ENCODE measurements around the gene RANGRF.
A peak's percentile ranks its signal among the peaks of the same experiment; 100 is the strongest.
"Not testable (repeated sequence)": the region's sequence is repeated elsewhere in the genome, so short reads cannot be mapped to it uniquely, and the experiment has no call there.

The RANGRF gene

DNA sequence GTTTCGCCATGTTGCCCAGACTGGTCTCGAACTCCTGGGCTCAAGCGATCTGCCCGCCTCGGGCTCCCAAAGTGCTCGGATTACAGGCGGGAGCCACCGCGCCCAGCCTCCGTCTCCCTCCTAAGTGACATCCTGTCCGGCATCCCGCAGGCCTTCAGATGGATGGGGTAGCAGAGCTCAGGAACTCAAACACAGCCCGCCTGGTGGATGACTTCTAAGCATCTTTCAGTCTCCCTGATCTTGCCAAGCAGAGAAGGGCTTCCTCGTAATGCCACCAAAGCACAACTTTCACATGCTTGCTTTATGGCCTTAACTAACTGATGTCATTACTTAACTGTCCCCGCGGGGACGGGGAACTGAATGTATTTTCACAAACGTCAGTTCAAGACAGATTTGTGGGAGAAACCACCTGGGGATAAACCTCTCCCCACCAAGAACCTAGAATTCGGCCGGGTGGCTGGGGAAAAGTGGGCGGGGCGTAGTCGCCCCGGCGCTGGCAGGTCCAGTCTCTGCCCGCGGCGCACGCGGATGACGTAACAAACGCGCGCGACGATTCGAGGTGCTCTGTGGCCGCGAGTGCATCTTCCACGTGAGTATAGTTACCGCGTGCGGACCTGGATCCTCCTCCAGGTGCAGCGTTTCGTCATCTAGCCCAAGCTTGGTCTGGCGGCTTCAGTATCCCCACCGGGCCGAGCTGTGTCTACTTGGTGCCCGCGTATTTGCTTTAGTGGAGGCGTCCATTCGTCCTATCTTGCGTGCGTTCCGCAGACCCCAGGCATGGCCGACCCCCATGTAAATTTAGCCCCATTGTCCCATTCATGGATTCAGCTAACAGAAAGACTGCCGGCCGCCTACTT, 39.5 kb upstream of the RANGRF start, which contains the start of gene PFAS:
PFAS (plus strand) TSS at position 539 of the 857 bp plus-strand sequence. CDS start 4,649 bp downstream, outside the sequence.
- no peak within 1 kb of the TSS for H2AFZ ChIP-seq (ENCODE audit: low read depth, low read length)
- H3K27me3 ChIP-seq (ENCODE audit: low read depth, low read length), result no peaks in the 10 kb centered on the region
- no peak for TF ChIP-seq EZH2phosphoT487 (IDR thresholded peaks at IDR 0.05; ENCODE audit: low read depth)
- TF ChIP-seq, protein P1, sequence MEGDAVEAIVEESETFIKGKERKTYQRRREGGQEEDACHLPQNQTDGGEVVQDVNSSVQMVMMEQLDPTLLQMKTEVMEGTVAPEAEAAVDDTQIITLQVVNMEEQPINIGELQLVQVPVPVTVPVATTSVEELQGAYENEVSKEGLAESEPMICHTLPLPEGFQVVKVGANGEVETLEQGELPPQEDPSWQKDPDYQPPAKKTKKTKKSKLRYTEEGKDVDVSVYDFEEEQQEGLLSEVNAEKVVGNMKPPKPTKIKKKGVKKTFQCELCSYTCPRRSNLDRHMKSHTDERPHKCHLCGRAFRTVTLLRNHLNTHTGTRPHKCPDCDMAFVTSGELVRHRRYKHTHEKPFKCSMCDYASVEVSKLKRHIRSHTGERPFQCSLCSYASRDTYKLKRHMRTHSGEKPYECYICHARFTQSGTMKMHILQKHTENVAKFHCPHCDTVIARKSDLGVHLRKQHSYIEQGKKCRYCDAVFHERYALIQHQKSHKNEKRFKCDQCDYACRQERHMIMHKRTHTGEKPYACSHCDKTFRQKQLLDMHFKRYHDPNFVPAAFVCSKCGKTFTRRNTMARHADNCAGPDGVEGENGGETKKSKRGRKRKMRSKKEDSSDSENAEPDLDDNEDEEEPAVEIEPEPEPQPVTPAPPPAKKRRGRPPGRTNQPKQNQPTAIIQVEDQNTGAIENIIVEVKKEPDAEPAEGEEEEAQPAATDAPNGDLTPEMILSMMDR (IDR thresholded peaks at IDR 0.05; ENCODE audit: low read depth, low read length), result no peak
- H4K20me1 ChIP-seq (ENCODE audit: insufficient read depth, low read length), result no peaks in the 10 kb centered on the region
- peak within 1 kb of the TSS; percentile 100 for H3K27ac ChIP-seq (ENCODE audit: low read length)
- H3K4me2 ChIP-seq (ENCODE audit: low read length), result peak within 1 kb of the TSS; percentile 99
- H3K4me1 ChIP-seq (ENCODE audit: low read length), result peaks cover 8% of the 10 kb centered on the region
- H3K36me3 ChIP-seq (replicated peaks; ENCODE audit: low read depth, low read length), result peaks cover 10% of the 10 kb centered on the region
- peak within 1 kb of the TSS; percentile 95 for H3K9ac ChIP-seq (ENCODE audit: low read length)
- H3K79me2 ChIP-seq (ENCODE audit: low read length), result peaks cover 66% of the 10 kb centered on the region
- peak within 1 kb of the TSS; percentile 100 for H3K4me3 ChIP-seq (ENCODE audit: low read length)
- H3K9me3 ChIP-seq (ENCODE audit: insufficient read depth, low read length), result no peaks in the 10 kb centered on the region

DNA sequence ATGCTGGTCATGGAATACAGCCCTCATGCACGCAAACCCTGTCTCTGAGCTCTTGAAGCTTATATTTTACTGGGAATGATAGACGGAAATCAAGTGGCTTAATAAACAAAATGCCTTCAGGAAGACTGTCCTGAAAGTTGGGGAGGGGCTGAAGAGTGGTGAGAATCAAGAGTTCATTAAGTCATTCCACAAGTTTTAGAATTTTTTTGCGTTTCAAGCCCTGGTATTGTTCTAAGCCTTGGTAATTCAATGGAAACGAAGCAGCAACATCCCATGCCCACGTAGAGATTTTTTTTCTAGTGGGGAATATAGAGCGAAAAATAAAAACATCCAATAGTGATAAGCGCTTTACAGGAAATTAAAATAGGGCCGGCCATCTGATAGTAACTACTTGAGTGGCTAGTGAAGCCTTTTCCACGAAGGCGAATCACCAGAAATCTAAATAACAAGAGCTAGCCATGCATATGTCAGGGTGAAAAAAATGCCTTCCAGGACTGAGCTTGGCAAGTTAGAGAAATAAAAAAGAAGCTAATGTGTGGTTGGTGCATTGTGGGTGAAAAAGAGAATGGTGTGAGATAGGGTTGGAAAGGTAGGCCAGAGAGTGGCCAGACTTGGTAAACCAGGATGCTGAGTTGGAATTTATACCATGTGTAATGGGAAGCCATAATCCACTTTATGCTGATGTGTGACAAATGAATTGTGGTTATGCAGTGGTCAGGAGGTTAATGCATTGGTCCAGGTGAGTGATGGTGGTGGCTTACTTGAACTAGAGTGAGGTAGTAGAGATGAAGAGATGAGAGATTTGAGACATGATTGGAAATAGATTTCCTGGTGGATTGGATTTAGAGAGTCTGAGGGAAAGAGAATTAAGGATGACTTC, 38.6 kb upstream of the RANGRF start:
- H3K9me3 ChIP-seq (ENCODE audit: insufficient read depth, low read length), result no peaks in the 10 kb centered on the region
- H3K27ac ChIP-seq (ENCODE audit: low read length), result peak overlapping the region; percentile 100
- H3K4me2 ChIP-seq (ENCODE audit: low read length), result peak overlapping the region; percentile 99
- peaks cover 8% of the 10 kb centered on the region for H3K4me1 ChIP-seq (ENCODE audit: low read length)
- H4K20me1 ChIP-seq (ENCODE audit: insufficient read depth, low read length), result no peaks in the 10 kb centered on the region
- peaks cover 59% of the 10 kb centered on the region for H3K79me2 ChIP-seq (ENCODE audit: low read length)
- peaks cover 11% of the 10 kb centered on the region for H3K36me3 ChIP-seq (replicated peaks; ENCODE audit: low read depth, low read length)
- peak overlapping the region; percentile 95 for H3K9ac ChIP-seq (ENCODE audit: low read length)
- H2AFZ ChIP-seq (ENCODE audit: low read depth, low read length), result no peak overlapping the region
- TF ChIP-seq, protein P1 (IDR thresholded peaks at IDR 0.05; ENCODE audit: low read depth, low read length), result no peak
- TF ChIP-seq EZH2phosphoT487 (IDR thresholded peaks at IDR 0.05; ENCODE audit: low read depth), result no peak
- H3K27me3 ChIP-seq (ENCODE audit: low read depth, low read length), result no peaks in the 10 kb centered on the region
- peak overlapping the region; percentile 100 for H3K4me3 ChIP-seq (ENCODE audit: low read length)

DNA sequence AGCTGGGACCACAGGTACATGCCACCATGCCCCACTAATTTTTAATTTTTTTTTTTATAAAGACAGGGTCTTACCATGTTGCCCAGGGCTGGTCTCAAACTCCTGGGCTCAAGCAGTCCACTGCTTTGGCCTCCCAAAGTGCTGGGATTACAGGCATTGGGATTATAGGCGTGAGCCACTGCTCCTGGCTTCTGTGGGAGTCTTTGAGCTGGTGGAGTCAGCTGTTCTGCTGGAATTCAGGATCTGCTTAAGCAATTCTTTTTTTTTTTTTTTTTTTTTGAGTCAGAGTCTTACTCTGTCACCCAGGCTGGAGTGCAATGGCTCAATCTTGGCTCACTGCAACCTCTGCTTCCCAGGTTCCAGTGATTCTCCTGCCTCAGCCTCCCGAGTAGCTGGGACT, 37.1 kb upstream of the RANGRF start:
- not testable (repeated sequence) for H3K27ac ChIP-seq (ENCODE audit: low read length); H3K4me1 ChIP-seq (ENCODE audit: low read length); H2AFZ ChIP-seq (ENCODE audit: low read depth, low read length); H3K4me2 ChIP-seq (ENCODE audit: low read length); H4K20me1 ChIP-seq (ENCODE audit: insufficient read depth, low read length); H3K4me3 ChIP-seq (ENCODE audit: low read length); H3K9me3 ChIP-seq (ENCODE audit: insufficient read depth, low read length); H3K9ac ChIP-seq (ENCODE audit: low read length); H3K36me3 ChIP-seq (replicated peaks; ENCODE audit: low read depth, low read length); H3K27me3 ChIP-seq (ENCODE audit: low read depth, low read length)
- peaks cover 45% of the 10 kb centered on the region for H3K79me2 ChIP-seq (ENCODE audit: low read length)

DNA sequence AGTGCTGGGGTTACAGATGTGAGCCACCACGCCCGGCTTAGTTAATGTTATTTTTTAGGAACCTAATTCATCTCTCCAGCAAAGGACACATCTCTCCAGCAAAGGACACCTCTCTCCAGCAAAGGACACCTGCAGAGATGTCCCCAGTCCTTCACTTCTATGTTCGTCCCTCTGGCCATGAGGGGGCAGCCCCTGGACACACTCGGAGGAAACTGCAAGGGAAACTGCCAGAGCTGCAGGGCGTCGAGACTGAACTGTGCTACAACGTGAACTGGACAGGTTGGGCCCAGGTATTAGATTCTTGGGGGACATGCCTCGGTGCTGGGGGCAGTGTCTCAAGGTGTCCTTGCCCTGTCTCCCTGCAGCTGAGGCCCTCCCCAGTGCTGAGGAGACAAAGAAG, 34.7 kb upstream of the RANGRF start:
- no peak overlapping the region for H3K4me3 ChIP-seq (ENCODE audit: low read length)
- H3K9me3 ChIP-seq (ENCODE audit: insufficient read depth, low read length), result no peaks in the 10 kb centered on the region
- peaks cover 42% of the 10 kb centered on the region for H3K79me2 ChIP-seq (ENCODE audit: low read length)
- peaks cover 18% of the 10 kb centered on the region for H3K36me3 ChIP-seq (replicated peaks; ENCODE audit: low read depth, low read length)
- no peak overlapping the region for H2AFZ ChIP-seq (ENCODE audit: low read depth, low read length)
- H3K4me2 ChIP-seq (ENCODE audit: low read length), result no peak overlapping the region
- TF ChIP-seq, protein P1 (IDR thresholded peaks at IDR 0.05; ENCODE audit: low read depth, low read length), result peak; percentile 11; the same call in 1 of the 2 replicates
- no peak for TF ChIP-seq EZH2phosphoT487 (IDR thresholded peaks at IDR 0.05; ENCODE audit: low read depth)
- no peak overlapping the region for H3K27ac ChIP-seq (ENCODE audit: low read length)
- peaks cover 8% of the 10 kb centered on the region for H3K4me1 ChIP-seq (ENCODE audit: low read length)
- H3K9ac ChIP-seq (ENCODE audit: low read length), result no peak overlapping the region
- H3K27me3 ChIP-seq (ENCODE audit: low read depth, low read length), result no peaks in the 10 kb centered on the region
- no peaks in the 10 kb centered on the region for H4K20me1 ChIP-seq (ENCODE audit: insufficient read depth, low read length)

All from OCI-LY3 (cell line).